IMR-90 (cell line): ENCODE results near the gene ZNF44. TPM values are rescaled to one million over a fixed set of nuclear protein-coding genes. Genes with fewer than 3 reads are reported as not detected.

ENCODE experiments used
- ATAC-seq: fragments of 200-7000 bp; cut with Tn5 transposase; 2 replicates; pipeline ENCODE4 v1.9.1; 2020; ENCODE audit warnings: low read depth, mild to moderate bottlenecking, moderate library complexity
- BruUV-seq: library from RNA; stranded (reverse); fragments of 400-500 nt; replicated peaks from 2 replicates; lab custom pipeline; 2021; lab: Mats Ljungman, UMichigan
- CTCF ChIA-PET: fragments of 300-600 bp; formaldehyde crosslinking; extraction: SDS; loops from one replicate; lab custom pipeline; 2021; ENCODE audit warnings: antibody characterized with exemption; lab: Yijun Ruan, JAX
- POLR2A ChIA-PET: fragments of 300-600 bp; sonication (Branson Sonifier 250); formaldehyde crosslinking; loops from one replicate; lab custom pipeline; 2022; ENCODE audit warnings: antibody characterized with exemption; ENCODE audit not compliant: unreplicated experiment; lab: Charles Lee
- DNase-seq: peaks from one replicate; pipeline ENCODE4 v3.0.0; 2013
- H2AFZ ChIP-seq: replicated peaks from 2 replicates; pipeline ENCODE3; 2013; ENCODE audit warnings: low read length, mild to moderate bottlenecking; ENCODE audit not compliant: poor library complexity
- H2AK5ac ChIP-seq: 2 replicates; pipeline ENCODE4 v1.6.1; 2013; ENCODE audit warnings: low read depth, low read length, inconsistent platforms
- H2AK9ac ChIP-seq: replicated peaks from 2 replicates; pipeline ENCODE3; 2013; ENCODE audit warnings: mild to moderate bottlenecking, low read depth, low read length, moderate library complexity; ENCODE audit not compliant: poor library complexity
- H2BK120ac ChIP-seq: 2 replicates; pipeline ENCODE4 v1.6.1; 2013; ENCODE audit warnings: low read depth, low read length, inconsistent platforms
- H2BK15ac ChIP-seq: 3 replicates; pipeline ENCODE4 v1.6.1; 2013; ENCODE audit warnings: low read depth, low read length, inconsistent platforms
- H2BK20ac ChIP-seq: 2 replicates; pipeline ENCODE4 v1.6.1; 2013; ENCODE audit warnings: low read depth, mild to moderate bottlenecking, inconsistent platforms, low read length, moderate library complexity
- H2BK5ac ChIP-seq: 2 replicates; pipeline ENCODE4 v1.6.1; 2013; ENCODE audit warnings: mild to moderate bottlenecking, low read depth, low read length, inconsistent platforms; ENCODE audit not compliant: poor library complexity, severe bottlenecking
- H3K14ac ChIP-seq: replicated peaks from 2 replicates; pipeline ENCODE4 v1.6.1; 2013; ENCODE audit warnings: low read depth, low read length, inconsistent platforms
- H3K18ac ChIP-seq: 2 replicates; pipeline ENCODE4 v1.6.1; 2013; ENCODE audit warnings: low read depth, low read length, control low read depth
- H3K23ac ChIP-seq: 2 replicates; pipeline ENCODE4 v1.6.1; 2013; ENCODE audit warnings: low read depth, low read length, inconsistent platforms
- H3K27ac ChIP-seq: 2 replicates; pipeline ENCODE4 v1.5.1; 2013; ENCODE audit warnings: mild to moderate bottlenecking, control low read depth, low read length; ENCODE audit not compliant: insufficient read depth
- H3K27me3 ChIP-seq: 2 replicates; pipeline ENCODE4 v1.6.1; 2013; ENCODE audit warnings: low read length; ENCODE audit not compliant: control insufficient read depth, insufficient read depth
- H3K36me3 ChIP-seq: 2 replicates; pipeline ENCODE4 v1.6.1; 2013; ENCODE audit warnings: low read length, mixed read lengths; ENCODE audit not compliant: control insufficient read depth, insufficient read depth
- H3K4ac ChIP-seq: 2 replicates; pipeline ENCODE4 v1.6.1; 2013; ENCODE audit warnings: low read depth, low read length, inconsistent platforms
- H3K4me1 ChIP-seq: 2 replicates; pipeline ENCODE4 v1.6.1; 2013; ENCODE audit warnings: low read length, mixed read lengths; ENCODE audit not compliant: control insufficient read depth, insufficient read depth
- H3K4me2 ChIP-seq: 2 replicates; pipeline ENCODE4 v1.6.1; 2013; ENCODE audit warnings: low read depth, mild to moderate bottlenecking, control low read depth, low read length, moderate library complexity
- H3K4me3 ChIP-seq: 2 replicates; pipeline ENCODE4 v1.5.1; 2013; ENCODE audit warnings: low read depth, mild to moderate bottlenecking, control low read depth, low read length, moderate library complexity; ENCODE audit not compliant: insufficient read depth
- H3K56ac ChIP-seq: 2 replicates; pipeline ENCODE4 v1.6.1; 2013; ENCODE audit warnings: low read length, inconsistent platforms; ENCODE audit not compliant: insufficient read depth; ENCODE audit errors: extremely low read depth
- H3K79me1 ChIP-seq, 2 experiments: 2 replicates each; pipeline ENCODE4 v1.6.1; 2013; ENCODE audit warnings: low read length in 2 of 2, inconsistent platforms in 1 of 2, low read depth in 1 of 2
- H3K9ac ChIP-seq: 2 replicates; pipeline ENCODE4 v1.6.1; 2013; ENCODE audit warnings: low read depth, low read length, control low read depth
- H3K9me1 ChIP-seq: 2 replicates; pipeline ENCODE4 v1.6.1; 2013; ENCODE audit warnings: low read length, inconsistent platforms; ENCODE audit not compliant: insufficient read depth
- H3K9me3 ChIP-seq: 2 replicates; pipeline ENCODE4 v1.6.1; 2013; ENCODE audit warnings: low read length; ENCODE audit not compliant: control insufficient read depth, insufficient read depth
- H4K20me1 ChIP-seq: 2 replicates; pipeline ENCODE4 v1.6.1; 2013; ENCODE audit warnings: low read length, inconsistent platforms; ENCODE audit not compliant: insufficient read depth
- H4K5ac ChIP-seq: 2 replicates; pipeline ENCODE4 v1.6.1; 2013; ENCODE audit warnings: mild to moderate bottlenecking, low read depth, low read length, control low read depth
- H4K8ac ChIP-seq, 2 experiments: 2 replicates each; pipeline ENCODE4 v1.6.1; 2013; ENCODE audit warnings: low read depth in 2 of 2, low read length in 2 of 2, control low read depth in 1 of 2, inconsistent platforms in 1 of 2
- H4K91ac ChIP-seq: 2 replicates; pipeline ENCODE4 v1.6.1; 2013; ENCODE audit warnings: low read depth, low read length, inconsistent platforms; ENCODE audit not compliant: insufficient read depth
- BHLHE40 ChIP-seq: fragments of 150-350 bp; IDR thresholded peaks from 2 replicates; pipeline ENCODE4 v1.6.1; 2016; ENCODE audit warnings: mild to moderate bottlenecking, low read depth, low read length
- CEBPB ChIP-seq: IDR thresholded peaks from 2 replicates; pipeline ENCODE4 v1.6.1; 2012; ENCODE audit warnings: low read depth, low read length, improper control_type of control experiment
- CHD1 ChIP-seq: IDR thresholded peaks from 2 replicates; pipeline ENCODE4 v1.6.1; 2012; ENCODE audit warnings: low read depth, low read length, improper control_type of control experiment
- CTCF ChIP-seq: conservative IDR thresholded peaks from 2 replicates; pipeline ENCODE4 v1.5.1; 2012; ENCODE audit warnings: mild to moderate bottlenecking, low read depth, low read length, improper control_type of control experiment
- ELK1 ChIP-seq: fragments of 150-350 bp; IDR thresholded peaks from 2 replicates; pipeline ENCODE4 v1.6.1; 2016; ENCODE audit warnings: low read depth, mild to moderate bottlenecking, low read length, moderate library complexity, borderline replicate concordance
- FOS ChIP-seq: fragments of 150-350 bp; IDR thresholded peaks from 2 replicates; pipeline ENCODE4 v1.6.1; 2016; ENCODE audit warnings: low read depth, low read length
- MAFK ChIP-seq: IDR thresholded peaks from 2 replicates; pipeline ENCODE4 v1.6.1; 2012; ENCODE audit warnings: low read depth, low read length, improper control_type of control experiment
- MAZ ChIP-seq: IDR thresholded peaks from 2 replicates; pipeline ENCODE4 v1.6.1; 2012; ENCODE audit warnings: low read depth, mild to moderate bottlenecking, low read length, improper control_type of control experiment, moderate library complexity, borderline replicate concordance
- MXI1 ChIP-seq: IDR thresholded peaks from 2 replicates; pipeline ENCODE4 v1.6.1; 2012; ENCODE audit warnings: low read depth, mild to moderate bottlenecking, low read length, moderate library complexity, borderline replicate concordance
- NFE2L2 ChIP-seq: fragments of 150-350 bp; IDR thresholded peaks from 2 replicates; pipeline ENCODE4 v1.6.1; 2016; ENCODE audit warnings: low read depth, mild to moderate bottlenecking, low read length
- POLR2A ChIP-seq: IDR thresholded peaks from 2 replicates; pipeline ENCODE4 v1.6.1; 2012; ENCODE audit warnings: mild to moderate bottlenecking, low read depth, low read length
- RAD21 ChIP-seq: IDR thresholded peaks from 2 replicates; pipeline ENCODE4 v1.6.1; 2012; ENCODE audit warnings: low read length, improper control_type of control experiment
- RCOR1 ChIP-seq: IDR thresholded peaks from 2 replicates; pipeline ENCODE4 v1.6.1; 2012; ENCODE audit warnings: mild to moderate bottlenecking, low read length, improper control_type of control experiment; ENCODE audit not compliant: insufficient replicate concordance
- RFX5 ChIP-seq: IDR thresholded peaks from 2 replicates; pipeline ENCODE4 v1.8.0; 2012; ENCODE audit warnings: low read depth, mild to moderate bottlenecking, low read length, moderate library complexity
- SMC3 ChIP-seq: fragments of 150-350 bp; IDR thresholded peaks from 2 replicates; pipeline ENCODE4 v1.6.1; 2016; ENCODE audit warnings: low read depth, mild to moderate bottlenecking, antibody characterized with exemption, low read length, moderate library complexity
- WGBS, 2 experiments: methylation state at CpG; one replicate each; pipeline versions ENCODE4 v1.1.5 to v1.1.7; 2013; ENCODE audit warnings: missing lambda C conversion rate in 2 of 2; ENCODE audit not compliant: insufficient read length in 1 of 2; ENCODE audit errors: extremely low coverage in 2 of 2; 5-methylcytosine and 5-hydroxymethylcytosine counted together
- dilution Hi-C: fragments of 300-500 bp; cut with HindIII; formaldehyde crosslinking; loops from one replicate; pipeline ENCODE4 v1.14.3; 2018; ENCODE audit warnings: low sequenced_read_pairs; ENCODE audit not compliant: unreplicated experiment
- in situ Hi-C: fragments of 300-500 bp; cut with MboI; formaldehyde crosslinking; loops from 3 replicates; pipeline ENCODE4 v1.14.3; 2019; ENCODE audit warnings: low sequenced_read_pairs, inconsistent platforms, mixed read lengths
- intact Hi-C: fragments of 100-400 bp; cut with micrococcal nuclease; formaldehyde crosslinking; loops from 2 replicates; pipeline ENCODE4 v1.10.0; 2022
- polyA plus RNA-seq, 3 experiments: library from polyadenylated mRNA; depleted of rRNA; stranded (reverse); fragments of >200 nt; gene quantifications; 2 replicates each; pipeline ENCODE4 v1.2.3, GENCODE V29; 2012; ENCODE audit warnings: low replicate concordance in 1 of 3
- total RNA-seq: library from RNA; depleted of rRNA; stranded (reverse); fragments of >200 nt; gene quantifications from 2 replicates; pipeline ENCODE4 v1.2.3, GENCODE V29; 2012
- TF ChIP-seq, protein P1 (sequence below): fragments of 150-350 bp; IDR thresholded peaks from 2 replicates; pipeline ENCODE4 v1.6.1; 2017; ENCODE audit warnings: mild to moderate bottlenecking, antibody characterized with exemption, low read length, low read depth

ZNF44 gene
- total and polyA plus RNA-seq, 2 of the 4 experiments (the other 2 are of a cell fraction), result 3.5 to 6.6 TPM

DNA sequence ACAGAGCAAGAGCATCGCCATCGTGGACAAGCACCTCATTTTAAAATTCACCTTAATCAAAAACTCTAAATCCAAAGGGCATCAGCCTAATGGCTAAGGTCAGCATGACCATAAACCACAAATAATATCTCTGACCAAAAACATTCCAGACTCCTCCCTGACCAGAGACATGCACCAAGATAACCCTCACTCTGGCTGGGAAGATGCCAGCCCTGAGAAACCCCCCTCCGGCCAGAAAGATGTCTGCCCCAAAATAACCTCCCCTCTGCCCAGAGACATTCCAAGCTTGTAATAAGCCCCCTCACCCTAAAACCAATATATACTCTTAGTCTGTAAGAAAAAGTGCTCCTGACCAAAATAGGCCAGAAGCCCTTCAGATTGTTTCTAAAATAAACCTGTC is 61.7 kb downstream of the ZNF44 start:
- no peaks in the 10 kb centered on the region for H3K27me3 ChIP-seq
- 93% methylated on average over 2 of the region's 3 CpGs; no CpG with 5 or more reads in 1 of the 2 experiments for WGBS, 2 experiments
- H4K20me1 ChIP-seq, result no peaks in the 10 kb centered on the region
- intact Hi-C loops, result no loop called here
- H3K79me1 ChIP-seq, result no peaks in the 10 kb centered on the region
- no peak overlapping the region for H3K27ac ChIP-seq
- dilution Hi-C loops, result no loop called here
- H3K4me3 ChIP-seq, result no peak overlapping the region
- H4K91ac ChIP-seq, result no peak overlapping the region
- CTCF ChIA-PET, result no interaction called here
- no peak overlapping the region for H2AK5ac ChIP-seq
- TF ChIP-seq MXI1 (no peak), NFE2L2 (no peak), CEBPB (no peak), RFX5 (no peak), MAFK (no peak), RCOR1 (no peak), RAD21 (no peak), POLR2A (no peak), MAZ (no peak), CTCF (no peak), FOS (no peak), CHD1 (no peak), BHLHE40 (no peak), SMC3 (no peak), ELK1 (no peak)
- TF ChIP-seq, protein P1, sequence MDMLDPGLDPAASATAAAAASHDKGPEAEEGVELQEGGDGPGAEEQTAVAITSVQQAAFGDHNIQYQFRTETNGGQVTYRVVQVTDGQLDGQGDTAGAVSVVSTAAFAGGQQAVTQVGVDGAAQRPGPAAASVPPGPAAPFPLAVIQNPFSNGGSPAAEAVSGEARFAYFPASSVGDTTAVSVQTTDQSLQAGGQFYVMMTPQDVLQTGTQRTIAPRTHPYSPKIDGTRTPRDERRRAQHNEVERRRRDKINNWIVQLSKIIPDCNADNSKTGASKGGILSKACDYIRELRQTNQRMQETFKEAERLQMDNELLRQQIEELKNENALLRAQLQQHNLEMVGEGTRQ, result no peak
- H3K18ac ChIP-seq, result no peak overlapping the region
- no peak overlapping the region for H2BK15ac ChIP-seq
- no peak overlapping the region for H3K4me2 ChIP-seq
- no peaks in the 10 kb centered on the region for H3K9me1 ChIP-seq
- no TSS peak for BruUV-seq
- H4K5ac ChIP-seq, result no peak overlapping the region
- H2AFZ ChIP-seq, result no peak overlapping the region
- in situ Hi-C loops, result loop anchor here (10.0 kb wide), 1 partner anchor 82 kb away; no protein-coding TSS in a partner anchor
- H3K14ac ChIP-seq, result no peak overlapping the region
- no peak overlapping the region for H2BK20ac ChIP-seq
- no peak overlapping the region for H2BK120ac ChIP-seq
- no peaks in the 10 kb centered on the region for H3K4me1 ChIP-seq
- no peak overlapping the region for H2AK9ac ChIP-seq
- H3K56ac ChIP-seq, result no peak overlapping the region
- peaks cover 6% of the 10 kb centered on the region; the same call in 1 of the 2 replicates for H3K36me3 ChIP-seq
- POLR2A ChIA-PET, result no interaction called here
- H2BK5ac ChIP-seq, result no peak overlapping the region
- no peak for DNase-seq
- H3K9me3 ChIP-seq, result peaks cover 25% of the 10 kb centered on the region
- no peak overlapping the region for H3K23ac ChIP-seq
- no peak overlapping the region for H3K9ac ChIP-seq
- H3K4ac ChIP-seq, result no peak overlapping the region
- no peak overlapping the region for H4K8ac ChIP-seq
- ATAC-seq, result no peak
